Astrocyte (in vitro differentiated cells and primary cell): ENCODE data around the gene PPT2. TPM values are rescaled to one million over a fixed set of nuclear protein-coding genes. Genes with fewer than 3 reads are reported as not detected.

ENCODE experiments used
- DNase-seq: peaks from one replicate; pipeline ENCODE4 v3.0.0-alpha.2; 2010; ENCODE audit warnings: low read depth
- FAIRE-seq: peaks from 2 replicates; lab custom pipeline; 2011; peaks lifted over from hg19 to GRCh38; lab: Jason Lieb, UNC
- H2AFZ ChIP-seq: 2 replicates; pipeline ENCODE4 v1.6.0; 2012; ENCODE audit warnings: low read depth, low read length, inconsistent platforms
- H3K27ac ChIP-seq: 2 replicates; pipeline ENCODE4 v1.5.1; 2011; ENCODE audit warnings: low read depth, low read length, inconsistent platforms
- H3K27me3 ChIP-seq: 2 replicates; pipeline ENCODE4 v1.6.0; 2011; ENCODE audit warnings: low read length, inconsistent platforms; ENCODE audit not compliant: insufficient read depth
- H3K36me3 ChIP-seq: 2 replicates; pipeline ENCODE4 v1.5.1; 2011; ENCODE audit warnings: low read length, inconsistent platforms; ENCODE audit not compliant: insufficient read depth
- H3K4me1 ChIP-seq: 2 replicates; pipeline ENCODE4 v1.5.1; 2011; ENCODE audit warnings: low read length, inconsistent platforms; ENCODE audit not compliant: insufficient read depth
- H3K4me2 ChIP-seq: 2 replicates; pipeline ENCODE4 v1.6.0; 2012; ENCODE audit warnings: low read length, inconsistent platforms
- H3K4me3 ChIP-seq: 2 replicates; pipeline ENCODE4 v1.5.1; 2011; ENCODE audit warnings: low read depth, mild to moderate bottlenecking, low read length, inconsistent platforms; ENCODE audit not compliant: insufficient read depth
- H3K79me2 ChIP-seq: 2 replicates; pipeline ENCODE4 v1.6.0; 2012; ENCODE audit warnings: mild to moderate bottlenecking, low read length, inconsistent platforms; ENCODE audit not compliant: insufficient read depth
- H3K9ac ChIP-seq: 2 replicates; pipeline ENCODE4 v1.6.0; 2012; ENCODE audit warnings: mild to moderate bottlenecking, low read length, inconsistent platforms
- H3K9me3 ChIP-seq: 2 replicates; pipeline ENCODE4 v1.5.1; 2012; ENCODE audit warnings: low read depth, mild to moderate bottlenecking, low read length, inconsistent platforms; ENCODE audit not compliant: insufficient read depth
- H4K20me1 ChIP-seq: 2 replicates; pipeline ENCODE4 v1.6.0; 2012; ENCODE audit warnings: low read length, inconsistent platforms; ENCODE audit not compliant: insufficient read depth
- H3K27ac Mint-ChIP-seq: one replicate; pipeline ENCODE4 v1.8.0; 2021; ENCODE audit warnings: mild to moderate bottlenecking, mixed read lengths; ENCODE audit not compliant: unreplicated experiment
- H3K27me3 Mint-ChIP-seq: one replicate; pipeline ENCODE4 v1.8.0; 2021; ENCODE audit warnings: low read depth, mixed read lengths; ENCODE audit not compliant: unreplicated experiment
- H3K36me3 Mint-ChIP-seq: one replicate; pipeline ENCODE4 v1.8.0; 2021; ENCODE audit warnings: low read depth, mixed read lengths; ENCODE audit not compliant: unreplicated experiment
- H3K4me1 Mint-ChIP-seq: one replicate; pipeline ENCODE4 v1.8.0; 2021; ENCODE audit warnings: low read depth, mixed read lengths; ENCODE audit not compliant: unreplicated experiment
- H3K4me3 Mint-ChIP-seq: one replicate; pipeline ENCODE4 v1.8.0; 2021; ENCODE audit warnings: mild to moderate bottlenecking, moderate library complexity, mixed read lengths; ENCODE audit not compliant: unreplicated experiment
- H3K9me3 Mint-ChIP-seq: one replicate; pipeline ENCODE4 v1.8.0; 2021; ENCODE audit warnings: mild to moderate bottlenecking, mixed read lengths; ENCODE audit not compliant: unreplicated experiment
- CTCF ChIP-seq: IDR thresholded peaks from 2 replicates; pipeline ENCODE4 v1.5.1; 2011; ENCODE audit warnings: low read depth, mild to moderate bottlenecking, inconsistent platforms, low read length, moderate library complexity; ENCODE audit not compliant: insufficient read depth
- EZH2 ChIP-seq: IDR thresholded peaks from 2 replicates; pipeline ENCODE4 v1.6.1; 2012; ENCODE audit warnings: mild to moderate bottlenecking, low read length, inconsistent platforms; ENCODE audit not compliant: insufficient read depth
- total RNA-seq: library from RNA; stranded (reverse); gene quantifications from 2 replicates; pipeline ENCODE4 v1.2.1, GENCODE V29; 2021

The PPT2 gene
- total RNA-seq, 1 donor from 2014 or later, result 33.0 TPM

GRCh38 chr6:32188381-32189068 lies 34.6 kb downstream of the PPT2 start:
- Histone ChIP-seq H3K9ac (peak overlapping the region; percentile 93), H3K9me3 (no peaks in the 10 kb centered on the region), H3K4me2 (peak overlapping the region; percentile 100), H3K4me1 (peaks cover 26% of the 10 kb centered on the region), H2AFZ (no peak overlapping the region), H4K20me1 (no peaks in the 10 kb centered on the region), H3K4me3 (peak overlapping the region; percentile 74), H3K27me3 (no peaks in the 10 kb centered on the region), H3K79me2 (peaks cover 38% of the 10 kb centered on the region), H3K27ac (peak overlapping the region; percentile 72), H3K36me3 (peaks cover 10% of the 10 kb centered on the region)
- DNase-seq (peak; percentile 10), FAIRE-seq (no peak)
- H3K27ac Mint-ChIP-seq, result peak overlapping the region; percentile 95
- peaks cover 18% of the 10 kb centered on the region for H3K36me3 Mint-ChIP-seq
- peaks cover 37% of the 10 kb centered on the region for H3K4me1 Mint-ChIP-seq
- H3K9me3 Mint-ChIP-seq, result no peaks in the 10 kb centered on the region
- H3K4me3 Mint-ChIP-seq, result peak overlapping the region; percentile 95
- TF ChIP-seq EZH2 (no peak), CTCF (no peak)
- H3K27me3 Mint-ChIP-seq, result no peaks in the 10 kb centered on the region

GRCh38 chr6:32189069-32189741 lies 35.3 kb downstream of the PPT2 start:
- H3K27ac ChIP-seq, result peak overlapping the region; percentile 72
- H3K4me1 ChIP-seq, result peaks cover 26% of the 10 kb centered on the region
- no peaks in the 10 kb centered on the region for H4K20me1 ChIP-seq
- peaks cover 38% of the 10 kb centered on the region for H3K79me2 ChIP-seq
- Mint-ChIP-seq H3K27ac (peak overlapping the region; percentile 95), H3K36me3 (peaks cover 18% of the 10 kb centered on the region), H3K27me3 (no peaks in the 10 kb centered on the region), H3K9me3 (no peaks in the 10 kb centered on the region), H3K4me3 (peak overlapping the region; percentile 95), H3K4me1 (peaks cover 38% of the 10 kb centered on the region)
- H3K4me2 ChIP-seq, result peak overlapping the region; percentile 100
- DNase-seq (no peak), FAIRE-seq (no peak)
- peaks cover 8% of the 10 kb centered on the region for H3K36me3 ChIP-seq
- H2AFZ ChIP-seq, result no peak overlapping the region
- H3K9ac ChIP-seq, result peak overlapping the region; percentile 93
- peak overlapping the region; percentile 74 for H3K4me3 ChIP-seq
- TF ChIP-seq CTCF (no peak), EZH2 (no peak)
- no peaks in the 10 kb centered on the region for H3K9me3 ChIP-seq
- H3K27me3 ChIP-seq, result no peaks in the 10 kb centered on the region

GRCh38 chr6:32189742-32190053 lies 35.8 kb downstream of the PPT2 start:
- TF ChIP-seq EZH2 (no peak), CTCF (no peak)
- peaks cover 40% of the 10 kb centered on the region for H3K4me1 Mint-ChIP-seq
- no peak for DNase-seq
- peaks cover 18% of the 10 kb centered on the region for H3K36me3 Mint-ChIP-seq
- peak overlapping the region; percentile 95 for H3K27ac Mint-ChIP-seq
- H3K79me2 ChIP-seq, result peaks cover 38% of the 10 kb centered on the region
- peaks cover 27% of the 10 kb centered on the region for H3K4me1 ChIP-seq
- H3K4me2 ChIP-seq, result peak overlapping the region; percentile 100
- H3K9me3 Mint-ChIP-seq, result no peaks in the 10 kb centered on the region
- H3K27me3 Mint-ChIP-seq, result no peaks in the 10 kb centered on the region
- peak overlapping the region; percentile 72 for H3K27ac ChIP-seq
- H4K20me1 ChIP-seq, result no peaks in the 10 kb centered on the region
- no peaks in the 10 kb centered on the region for H3K9me3 ChIP-seq
- peak overlapping the region; percentile 95 for H3K4me3 Mint-ChIP-seq
- peak overlapping the region; percentile 93 for H3K9ac ChIP-seq
- H2AFZ ChIP-seq, result no peak overlapping the region
- no peaks in the 10 kb centered on the region for H3K27me3 ChIP-seq
- FAIRE-seq, result no peak
- peaks cover 8% of the 10 kb centered on the region for H3K36me3 ChIP-seq
- peak overlapping the region; percentile 74 for H3K4me3 ChIP-seq
